Ramos (cell line): Measurements from ENCODE around the gene GCSH.
"Not testable (repeated sequence)": the region's sequence is repeated elsewhere in the genome, so short reads cannot be mapped to it uniquely, and the experiment has no call there.

Source experiments
- in situ Hi-C: fragments of 300-500 bp; cut with MboI; formaldehyde crosslinking; loops from one replicate; pipeline ENCODE4 v1.14.3; 2022; ENCODE audit warnings: low sequenced_read_pairs; ENCODE audit not compliant: unreplicated experiment

Gene GCSH

DNA sequence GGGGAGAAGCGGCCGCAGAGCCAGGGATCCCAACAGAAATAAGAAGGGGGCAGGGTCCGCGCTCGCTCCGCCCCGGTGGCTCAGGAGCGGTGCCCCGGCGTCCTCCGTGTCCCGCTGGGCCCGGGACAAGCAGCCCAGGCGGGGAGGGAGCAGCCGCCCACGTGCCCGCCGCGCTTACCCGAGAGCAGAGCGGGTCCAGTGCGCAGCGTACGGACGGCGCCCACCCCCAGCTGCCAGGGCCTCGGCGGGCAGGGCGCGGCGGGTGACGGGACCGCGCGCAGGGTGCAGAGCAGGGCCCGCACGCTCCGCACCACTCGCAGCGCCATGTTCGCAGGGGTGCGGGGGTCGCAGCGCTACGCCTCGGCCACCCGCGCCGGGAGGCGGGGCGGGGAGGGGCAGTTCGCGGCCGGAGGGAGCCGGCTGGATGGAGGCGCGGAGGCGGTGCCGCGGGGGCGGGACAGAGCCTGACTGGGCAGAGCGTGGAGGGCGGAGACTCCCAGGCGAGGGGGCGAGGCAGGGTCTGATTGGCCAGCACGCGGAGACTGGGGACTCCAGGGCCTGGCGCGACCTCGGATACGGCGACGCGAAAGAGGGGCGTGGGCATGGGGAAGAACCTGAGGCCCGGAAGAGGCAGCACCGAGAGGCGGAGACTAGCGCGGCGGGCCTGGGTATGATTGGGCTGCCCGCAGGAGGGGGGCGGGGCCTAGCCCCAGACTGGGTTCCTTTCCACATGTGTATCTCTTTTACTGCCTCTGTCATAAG lies at the start of gene GCSH:
Gene GCSH (minus strand): TSS at position 443 of the 762 bp plus-strand sequence. CDS start 117 bp downstream, at position 326.
- in situ Hi-C loops = no loop called here

DNA sequence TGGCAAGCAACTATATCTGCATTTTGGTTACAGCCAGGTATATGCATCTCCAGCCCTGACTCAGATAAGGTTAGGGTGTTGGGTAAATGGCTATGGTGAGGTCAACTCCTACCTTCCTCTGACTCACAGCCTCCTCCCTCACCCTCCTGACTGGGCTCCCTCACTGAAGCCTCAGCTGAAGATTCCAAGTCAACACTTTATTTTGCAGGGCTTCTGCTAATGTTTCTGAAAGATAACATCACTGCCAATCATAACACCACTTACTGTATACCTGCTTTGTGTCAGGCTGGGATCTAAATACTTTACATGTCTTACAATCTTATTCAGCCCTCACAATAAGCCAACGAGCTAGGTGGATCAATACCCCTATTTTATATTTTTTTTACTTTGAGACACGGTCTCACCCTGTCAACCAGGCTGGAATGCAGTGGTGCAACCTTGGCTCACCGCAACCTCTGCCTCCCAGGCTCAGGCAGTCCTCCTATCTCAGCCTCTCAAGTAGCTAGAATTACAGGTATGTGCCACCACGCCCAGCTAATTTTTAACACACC lies 47.8 kb upstream of the GCSH start:
- in situ Hi-C loops = no loop called here

DNA sequence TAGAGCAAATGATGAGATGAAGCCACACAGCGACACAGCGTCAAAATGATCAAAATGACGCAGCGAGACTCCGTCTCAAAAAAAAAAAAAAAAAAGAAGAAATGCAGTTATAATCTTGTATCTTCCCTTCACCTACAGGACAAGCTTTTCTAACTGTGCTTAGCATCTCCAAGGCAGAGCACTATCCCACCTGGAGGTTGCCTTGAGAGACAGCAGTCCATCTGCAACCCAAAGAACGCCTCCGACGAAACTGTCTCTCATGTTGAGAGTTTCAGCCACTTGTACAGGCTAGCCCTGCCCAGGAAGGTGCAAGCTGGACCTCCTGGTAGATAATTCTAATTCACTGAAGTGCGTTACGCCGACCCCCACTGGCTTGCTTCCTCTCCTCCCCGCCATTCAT lies 46.7 kb upstream of the GCSH start:
- in situ Hi-C loops = no loop called here

DNA sequence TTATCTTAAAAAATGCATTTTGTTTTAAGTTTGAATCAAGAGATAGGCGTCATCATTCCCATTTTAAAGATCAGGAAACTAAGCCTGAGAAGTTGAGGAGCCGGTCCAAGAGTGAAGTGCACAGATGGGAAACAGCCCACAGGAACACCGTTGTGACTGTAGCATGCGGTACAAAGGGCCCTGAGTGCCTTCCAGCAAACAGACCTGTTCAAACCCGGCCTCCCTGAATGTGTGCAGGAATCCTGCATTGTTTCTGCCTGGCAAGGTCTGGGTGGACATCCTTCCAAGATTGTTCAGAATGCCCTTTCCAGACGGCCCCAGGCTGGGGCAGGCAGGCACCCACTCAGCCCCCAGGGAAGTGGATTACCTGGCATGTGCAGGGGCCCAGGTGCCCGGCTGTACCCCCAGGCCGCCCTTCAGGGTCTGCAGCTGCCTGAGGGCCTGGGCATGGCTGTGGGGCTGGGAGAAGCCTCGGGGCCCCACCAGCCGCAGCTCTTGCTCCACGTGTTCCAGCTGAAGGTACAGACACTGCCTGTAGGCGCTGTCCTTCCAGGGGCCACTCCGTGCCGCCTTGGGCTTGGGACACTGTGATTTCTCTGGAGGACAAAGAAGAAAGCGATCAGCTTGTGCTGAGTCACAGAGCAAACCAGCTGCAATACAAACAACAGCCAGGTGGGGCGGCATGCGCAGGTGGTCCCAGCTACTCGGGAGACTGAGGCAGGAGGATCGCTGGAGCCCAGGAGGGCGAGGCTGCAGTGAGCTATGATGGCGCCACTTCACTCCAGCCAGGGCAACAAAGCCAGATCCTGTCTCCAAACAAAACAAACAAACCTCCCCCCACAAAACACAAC lies 45.0 kb upstream of the GCSH start:
- in situ Hi-C loops = no loop called here

DNA sequence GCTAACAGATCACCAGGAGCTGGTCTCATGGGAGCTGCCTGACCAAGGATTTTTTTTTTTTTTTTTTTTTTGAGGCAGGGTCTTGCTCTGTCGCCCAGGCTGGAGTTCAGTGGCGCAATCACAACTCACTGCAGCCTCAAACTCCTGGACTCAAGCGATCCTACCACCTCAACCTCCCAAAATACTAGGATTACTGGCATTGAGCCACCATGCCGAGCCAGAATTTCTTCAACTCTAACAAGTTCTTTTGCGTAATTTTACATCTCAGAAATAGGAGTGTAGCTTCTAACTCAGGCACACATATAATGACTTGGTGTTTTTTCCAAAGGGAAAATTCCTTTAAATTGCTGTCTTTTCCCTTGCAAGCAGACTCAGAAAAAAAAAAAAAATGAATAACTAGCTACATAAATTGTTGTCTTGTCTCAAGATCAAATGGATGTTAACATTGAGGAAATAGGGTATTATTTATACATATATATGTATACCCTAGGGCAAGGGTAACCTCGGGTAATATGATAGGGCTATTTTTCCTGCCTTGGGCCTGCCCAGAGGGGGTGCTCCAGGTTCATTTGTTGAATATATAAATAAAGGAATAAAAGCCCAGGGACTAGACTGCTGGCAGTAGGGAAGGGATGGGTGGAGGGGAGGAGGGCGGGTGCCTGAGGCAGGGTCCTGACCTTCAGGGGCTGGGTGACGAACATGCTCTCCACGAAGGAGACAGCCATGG lies 42.8 kb upstream of the GCSH start:
- in situ Hi-C loops = no loop called here

DNA sequence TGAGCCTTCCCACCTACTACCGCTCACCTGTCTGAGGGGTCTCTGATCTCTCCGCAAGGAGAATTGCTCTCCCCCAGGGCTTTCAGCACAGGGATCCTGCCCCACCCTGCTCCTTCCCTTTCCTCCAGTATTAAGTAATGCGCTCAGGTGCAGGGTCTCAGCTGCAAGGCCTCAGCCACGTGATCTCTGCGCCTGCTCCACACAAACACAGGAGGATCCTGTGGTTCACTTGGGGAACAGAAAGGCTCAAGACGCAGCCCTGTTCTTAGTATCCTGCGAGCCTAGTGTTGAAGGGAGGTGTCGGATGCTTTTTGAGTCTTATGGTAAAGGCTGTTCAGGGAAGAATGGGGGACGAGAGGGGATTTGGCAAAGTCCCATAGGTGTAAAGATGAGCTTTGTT lies 41.6 kb upstream of the GCSH start:
- in situ Hi-C loops = no loop called here

DNA sequence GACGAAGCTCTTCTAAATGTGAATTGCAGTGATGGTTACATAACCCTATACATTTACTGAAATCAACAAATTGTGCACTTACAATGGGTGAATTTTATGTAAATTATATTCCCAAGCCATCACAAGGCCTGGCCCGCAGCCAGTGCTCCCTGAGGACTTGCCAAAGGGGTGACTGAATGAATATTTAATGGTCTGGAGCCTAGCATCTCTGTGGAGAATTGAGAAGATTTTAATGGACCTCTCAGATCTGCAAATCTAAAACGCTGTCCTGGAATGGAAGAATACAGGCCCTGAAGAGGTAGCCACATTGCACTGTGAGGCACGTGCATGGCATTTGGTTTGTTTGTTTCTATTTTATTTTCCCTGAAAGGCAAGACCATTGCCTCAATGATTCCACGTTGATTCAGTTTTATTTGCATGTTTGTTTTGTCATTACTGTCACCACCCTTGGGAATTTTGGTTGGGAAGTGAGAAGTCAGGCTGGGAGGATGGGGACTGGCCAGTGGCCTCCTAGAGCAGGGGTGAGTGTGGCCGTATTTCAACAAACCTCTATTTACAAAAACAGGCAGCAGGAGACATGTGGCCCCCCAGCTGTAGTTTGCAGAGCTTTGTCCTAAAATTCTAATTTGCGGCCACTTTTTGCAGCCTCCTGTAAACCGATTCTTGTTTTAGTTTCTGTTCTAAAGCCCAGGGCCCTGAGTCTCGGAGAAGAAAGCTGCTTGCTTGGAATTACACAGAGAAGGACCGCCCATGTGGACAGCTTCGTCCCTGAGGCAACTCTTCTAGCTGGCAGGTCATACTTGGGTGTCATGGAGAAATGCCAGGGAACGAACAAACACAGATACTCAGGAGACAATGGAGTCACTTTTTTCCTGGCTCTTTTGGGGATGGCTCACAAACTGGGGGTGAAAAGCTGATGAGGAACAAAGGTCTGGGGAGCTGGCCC lies 40.5 kb upstream of the GCSH start:
- in situ Hi-C loops = no loop called here

DNA sequence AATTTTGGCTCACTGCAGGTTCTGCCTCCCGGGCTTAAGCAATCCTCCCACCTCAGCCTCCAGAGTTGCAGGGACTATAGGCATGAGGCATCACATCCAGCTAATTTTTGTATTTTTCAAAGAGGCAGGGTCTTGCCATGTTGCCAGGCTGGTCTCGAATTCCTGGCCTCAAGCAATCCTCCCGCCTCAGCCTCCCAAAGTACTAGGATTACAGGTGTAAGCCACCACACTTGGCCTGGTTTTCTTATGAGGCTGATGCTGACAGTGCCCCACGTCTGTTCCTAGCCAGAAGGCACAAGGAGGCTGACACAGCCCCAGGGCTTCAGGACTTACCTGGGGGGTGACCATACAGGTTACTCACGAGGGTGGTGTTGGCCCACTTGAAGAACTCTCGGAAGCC lies 33.9 kb upstream of the GCSH start:
- in situ Hi-C loops = no loop called here

DNA sequence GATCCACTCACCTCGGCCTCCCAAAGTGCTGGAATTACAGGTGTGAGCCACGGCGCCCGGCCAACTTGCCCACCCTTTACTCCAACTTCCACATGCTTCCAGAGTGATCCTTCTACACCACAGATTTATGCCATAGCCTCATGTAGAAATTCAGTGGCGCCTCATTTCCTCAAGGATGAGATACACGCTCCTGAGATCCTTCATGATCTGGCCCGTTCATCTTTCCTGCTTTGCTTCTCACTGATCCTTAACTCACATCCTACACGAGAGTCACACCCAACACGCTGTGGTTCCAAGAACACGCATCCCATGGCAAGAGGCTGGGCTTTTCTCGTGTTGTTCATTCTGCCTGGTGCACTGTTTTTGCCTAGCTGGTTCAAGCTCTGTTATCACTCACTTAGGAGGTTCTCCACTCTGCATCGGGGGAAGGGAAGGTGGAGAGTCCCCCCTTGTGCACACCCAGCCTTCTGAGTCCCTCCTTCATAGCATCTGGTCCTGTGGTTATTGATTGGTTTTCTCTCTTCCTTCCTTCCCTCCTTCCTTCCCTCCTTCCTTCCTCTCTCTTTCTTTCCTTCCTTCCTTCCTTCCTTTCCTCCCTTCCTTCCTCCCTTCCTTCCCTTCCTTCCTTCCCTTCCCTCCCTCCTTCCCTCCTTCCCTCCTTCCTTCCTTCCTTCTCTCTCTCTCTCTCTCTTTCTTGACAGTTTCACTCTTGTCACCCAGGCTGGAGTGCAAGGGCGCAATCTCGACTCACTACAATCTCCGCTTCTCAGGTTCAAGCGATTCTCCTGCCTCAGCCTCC lies 32.7 kb upstream of the GCSH start:
- in situ Hi-C loops = no loop called here

DNA sequence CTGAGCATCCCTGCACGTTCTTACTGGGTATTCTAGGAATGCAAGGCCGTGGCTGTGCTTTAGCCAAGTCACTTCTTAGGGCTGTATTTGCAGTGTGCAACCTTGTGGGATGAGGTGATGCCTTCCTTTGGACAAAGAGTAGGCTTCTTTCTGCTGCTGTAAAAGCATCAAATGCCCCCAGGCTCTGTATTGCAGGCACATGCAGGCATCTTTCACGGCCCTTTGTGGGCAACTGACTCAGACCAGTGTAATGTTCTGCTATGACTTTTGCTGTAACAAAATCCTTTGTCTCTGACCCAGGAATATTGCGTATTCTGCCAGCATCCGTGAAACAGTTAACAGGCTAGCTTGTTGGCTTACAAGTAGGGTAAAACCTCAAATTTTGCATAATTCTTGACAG lies 30.9 kb upstream of the GCSH start:
- in situ Hi-C loops = no loop called here

DNA sequence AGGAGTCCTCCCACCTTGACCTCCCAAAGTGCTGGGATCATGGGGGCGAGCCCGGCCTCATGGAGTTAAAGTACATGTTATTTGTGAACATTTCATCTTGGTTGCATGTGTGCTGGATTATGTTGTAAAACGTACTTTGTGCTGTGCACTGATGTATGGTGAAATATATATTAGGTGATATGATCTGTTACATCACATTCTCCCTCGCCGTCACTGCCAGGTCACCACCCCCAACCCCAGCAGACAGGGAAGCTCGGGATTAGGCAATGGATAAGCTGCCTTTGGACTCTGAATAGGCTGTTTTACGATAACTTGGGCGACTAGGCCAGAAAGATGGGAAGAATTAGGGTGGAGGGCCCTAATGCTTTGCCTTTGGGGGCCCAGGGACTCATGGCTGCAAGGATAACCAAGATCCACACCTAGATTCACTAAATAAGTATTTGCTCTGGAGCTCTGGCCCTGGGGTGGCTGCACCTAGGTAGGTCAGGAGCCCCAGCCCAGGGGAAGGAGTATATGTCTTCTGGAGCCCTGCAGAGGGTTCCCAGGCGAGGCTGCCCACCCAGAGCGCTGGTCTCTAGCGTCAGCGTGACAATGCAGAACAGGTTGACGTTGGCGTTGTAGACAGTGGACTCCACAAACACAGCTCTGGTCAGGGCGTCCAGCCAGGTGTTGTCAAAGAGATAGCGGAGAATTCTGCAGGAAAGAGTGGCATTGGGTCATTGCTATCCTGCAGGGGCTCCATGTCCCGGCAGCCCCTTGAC lies 27.1 kb upstream of the GCSH start:
- in situ Hi-C loops = no loop called here

DNA sequence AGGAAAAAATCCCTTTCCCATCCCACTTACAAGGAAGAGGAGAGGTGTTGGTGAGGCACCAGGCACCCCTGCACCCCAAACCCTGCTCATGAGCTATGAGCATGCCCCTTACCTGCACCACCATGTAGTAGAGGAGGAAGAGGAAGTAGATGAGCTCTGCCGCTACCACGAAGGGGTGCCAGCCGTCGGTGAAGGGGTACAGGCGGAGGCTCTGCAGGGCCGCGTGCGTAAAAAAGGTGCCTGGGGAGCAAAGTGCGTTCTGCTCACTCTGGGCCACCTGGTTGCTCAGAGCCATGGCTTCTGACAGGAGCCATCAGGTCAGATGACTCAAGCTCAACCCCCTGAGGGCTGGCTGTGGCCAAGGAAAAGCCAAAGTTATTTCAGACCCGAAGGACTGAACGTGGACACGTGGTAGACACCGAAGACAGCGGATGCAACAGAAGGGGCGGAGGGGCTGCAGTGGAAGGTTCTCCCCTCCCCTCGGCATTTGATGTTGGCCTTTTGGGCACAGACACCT lies 25.3 kb upstream of the GCSH start:
- in situ Hi-C loops = no loop called here

DNA sequence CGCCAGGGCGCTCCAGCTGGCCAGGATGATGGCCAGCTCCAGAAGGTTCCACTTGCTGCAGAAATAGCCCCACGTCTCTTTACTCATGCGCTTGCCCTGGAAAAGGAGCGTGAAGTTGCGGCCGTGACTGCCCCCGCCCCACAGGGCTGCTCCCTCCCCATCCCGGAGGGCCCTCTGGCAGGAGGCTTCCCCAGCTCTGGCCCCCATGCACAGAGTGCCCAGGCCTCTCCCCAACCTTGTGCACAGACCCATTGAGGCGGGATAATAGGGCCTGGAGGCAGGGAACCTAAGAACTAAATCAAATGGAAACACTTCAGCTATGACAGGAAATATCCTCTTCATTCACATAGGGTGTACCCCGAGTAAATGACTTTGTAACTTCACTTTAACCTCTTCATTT lies 21.2 kb upstream of the GCSH start:
- in situ Hi-C loops = no loop called here

DNA sequence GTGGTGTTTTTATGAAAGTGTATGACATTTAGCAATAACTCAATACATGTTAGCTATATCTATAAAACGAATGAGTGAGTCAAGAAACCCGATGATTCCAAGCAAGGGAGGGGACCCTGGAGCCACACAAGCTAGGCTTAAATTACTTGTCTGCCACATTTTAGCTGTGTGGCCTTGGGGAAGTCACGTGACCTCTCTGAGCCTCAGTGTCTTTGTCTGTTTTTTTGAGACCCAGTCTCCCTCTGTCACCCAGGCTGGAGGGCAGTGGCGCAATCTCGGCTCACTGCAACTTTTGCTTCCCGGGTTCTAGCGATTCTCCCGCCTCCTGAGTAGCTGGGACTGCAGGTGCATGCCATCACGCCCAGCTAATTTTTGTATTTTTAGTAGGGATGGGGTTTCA lies 20.1 kb upstream of the GCSH start:
- in situ Hi-C loops = no loop called here

DNA sequence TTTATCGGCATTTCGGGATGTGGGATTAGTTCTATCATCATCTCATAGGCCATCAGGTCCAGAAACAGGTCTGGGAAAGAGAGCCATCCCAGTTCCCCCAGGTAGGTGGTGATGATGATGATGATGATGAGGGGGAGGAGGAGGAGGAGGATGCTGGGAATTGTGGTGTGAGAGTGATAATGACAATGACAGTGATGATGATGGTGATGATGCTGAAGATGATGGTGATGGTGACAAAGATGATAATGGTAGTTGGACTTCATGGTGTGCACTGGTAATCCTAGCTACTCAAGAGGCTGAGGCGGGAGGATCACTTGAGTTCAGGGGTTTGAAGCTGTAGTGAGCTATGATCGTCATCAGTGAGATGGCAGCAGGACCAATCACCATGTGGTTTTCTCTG lies 16.3 kb upstream of the GCSH start:
- in situ Hi-C loops = no loop called here

DNA sequence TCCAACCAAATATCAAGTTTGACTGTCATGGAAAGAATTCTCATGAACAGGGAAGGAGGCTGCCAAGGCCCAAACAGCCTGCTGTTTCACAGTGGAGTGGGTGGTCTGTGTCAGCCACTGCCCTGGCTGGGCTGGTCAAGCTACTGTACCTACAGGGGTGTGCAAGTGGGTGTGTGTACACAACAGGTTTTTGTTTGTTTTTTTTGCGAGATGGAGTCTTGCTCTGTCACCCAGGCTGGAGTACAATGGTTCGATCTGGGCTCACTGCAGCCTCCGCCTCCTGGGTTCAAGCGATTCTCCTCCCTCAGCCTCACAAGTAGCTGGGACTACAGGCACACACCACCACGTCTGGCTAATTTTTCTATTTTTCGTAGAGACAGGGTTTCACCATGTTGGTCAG lies 13.1 kb upstream of the GCSH start:
- in situ Hi-C loops = not testable (repeated sequence)

DNA sequence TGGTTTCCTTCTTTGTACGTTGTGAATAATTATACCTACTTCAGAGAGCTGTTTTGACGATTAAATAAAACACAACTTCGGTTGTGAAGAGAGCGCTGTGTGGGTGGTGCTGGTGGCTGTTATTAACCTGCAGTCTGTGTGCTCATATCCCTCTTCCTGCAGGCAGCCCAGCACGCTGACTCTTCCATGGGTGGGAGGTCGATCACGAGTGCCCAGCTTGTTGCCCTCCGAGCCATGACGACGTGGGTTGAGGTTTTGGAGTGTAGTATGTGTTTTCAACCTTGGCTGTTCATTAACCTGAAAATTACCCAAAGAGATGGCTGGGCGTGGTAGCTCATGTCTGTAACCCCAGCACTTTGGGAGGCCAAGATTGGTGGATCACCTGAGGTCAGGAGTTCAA lies 11.3 kb upstream of the GCSH start:
- in situ Hi-C loops = no loop called here
